Left ventricle myocardium inferior (tissue), 1 donor: Measurements from ENCODE around the gene JPH3. TPM values are rescaled to one million over a fixed set of nuclear protein-coding genes. Genes with fewer than 3 reads are reported as not detected.

Experiments used
- DNase-seq: peaks from one replicate; pipeline ENCODE4 v3.0.0-alpha.2; 2020
- H3K27ac ChIP-seq: fragments of 200-600 bp; replicated peaks from 2 replicates; pipeline ENCODE4 v1.8.0; 2021
- H3K27me3 ChIP-seq: fragments of 200-600 bp; 2 replicates; pipeline ENCODE4 v1.8.0; 2021; ENCODE audit warnings: low read depth
- H3K36me3 ChIP-seq: fragments of 200-600 bp; 2 replicates; pipeline ENCODE4 v1.8.0; 2021
- H3K4me1 ChIP-seq: fragments of 200-600 bp; 2 replicates; pipeline ENCODE4 v1.8.0; 2021
- H3K4me3 ChIP-seq: fragments of 200-600 bp; 2 replicates; pipeline ENCODE4 v1.8.0; 2021; ENCODE audit warnings: mild to moderate bottlenecking, moderate library complexity
- H3K9me3 ChIP-seq: fragments of 200-600 bp; replicated peaks from 2 replicates; pipeline ENCODE4 v1.8.0; 2021
- intact Hi-C: fragments of 100-400 bp; cut with micrococcal nuclease; formaldehyde crosslinking; loops from one replicate; pipeline ENCODE4 v1.11.0; 2022
- total RNA-seq: library from RNA; stranded (reverse); fragmentation: NEBNext Ultra II Directional; extraction: Animal tissue kit (Norgen Biotek cat#: 25700); gene quantifications from one replicate; pipeline ENCODE4 v1.2.1, GENCODE V29; 2021
- TF ChIP-seq, protein P1 (sequence below): fragments of 200-600 bp; IDR thresholded peaks from 2 replicates; pipeline ENCODE4 v1.8.0; 2021; ENCODE audit warnings: antibody characterized with exemption, mild to moderate bottlenecking, borderline replicate concordance
- donor health status: DM: no; HTN: yes; CAD: no; lungs with severe emphysema.

JPH3 gene
- total RNA-seq, 1 donor from 2014 or later: 0.14 TPM

DNA sequence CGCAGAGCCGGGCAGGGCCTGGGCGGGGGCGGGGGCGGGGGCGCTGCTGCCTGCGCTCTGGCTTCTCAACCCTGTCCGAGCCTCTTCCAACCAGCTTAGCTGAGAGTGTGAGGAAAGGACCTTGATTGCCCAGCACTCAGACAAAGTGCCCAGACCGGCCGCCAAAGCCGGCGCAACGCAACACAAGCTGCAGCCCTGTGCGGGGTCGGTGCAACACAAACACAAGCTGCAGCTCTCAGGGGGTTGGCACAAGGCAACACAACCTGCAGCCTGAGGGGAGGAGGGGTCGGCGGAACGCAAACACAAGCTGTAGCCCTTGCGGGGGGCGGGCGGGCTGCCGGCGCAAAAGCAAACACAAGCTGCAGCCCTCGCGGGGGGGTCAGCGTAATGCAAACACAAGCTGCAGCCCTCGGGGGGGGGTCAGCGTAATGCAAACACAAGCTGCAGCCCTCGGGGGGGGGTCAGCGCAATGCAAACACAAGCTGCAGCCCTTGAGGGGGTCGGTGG, 103.5 kb downstream of the JPH3 start:
- TF ChIP-seq, protein P1, sequence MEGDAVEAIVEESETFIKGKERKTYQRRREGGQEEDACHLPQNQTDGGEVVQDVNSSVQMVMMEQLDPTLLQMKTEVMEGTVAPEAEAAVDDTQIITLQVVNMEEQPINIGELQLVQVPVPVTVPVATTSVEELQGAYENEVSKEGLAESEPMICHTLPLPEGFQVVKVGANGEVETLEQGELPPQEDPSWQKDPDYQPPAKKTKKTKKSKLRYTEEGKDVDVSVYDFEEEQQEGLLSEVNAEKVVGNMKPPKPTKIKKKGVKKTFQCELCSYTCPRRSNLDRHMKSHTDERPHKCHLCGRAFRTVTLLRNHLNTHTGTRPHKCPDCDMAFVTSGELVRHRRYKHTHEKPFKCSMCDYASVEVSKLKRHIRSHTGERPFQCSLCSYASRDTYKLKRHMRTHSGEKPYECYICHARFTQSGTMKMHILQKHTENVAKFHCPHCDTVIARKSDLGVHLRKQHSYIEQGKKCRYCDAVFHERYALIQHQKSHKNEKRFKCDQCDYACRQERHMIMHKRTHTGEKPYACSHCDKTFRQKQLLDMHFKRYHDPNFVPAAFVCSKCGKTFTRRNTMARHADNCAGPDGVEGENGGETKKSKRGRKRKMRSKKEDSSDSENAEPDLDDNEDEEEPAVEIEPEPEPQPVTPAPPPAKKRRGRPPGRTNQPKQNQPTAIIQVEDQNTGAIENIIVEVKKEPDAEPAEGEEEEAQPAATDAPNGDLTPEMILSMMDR: no peak
- DNase-seq: no peak
- Histone ChIP-seq H3K9me3 (no peaks in the 10 kb centered on the region), H3K4me1 (peaks cover 6% of the 10 kb centered on the region), H3K27me3 (no peaks in the 10 kb centered on the region), H3K36me3 (peaks cover 55% of the 10 kb centered on the region), H3K4me3 (no peak overlapping the region), H3K27ac (no peak overlapping the region)
- intact Hi-C loops: no loop called here

- no peaks in the 10 kb centered on the region for H3K27me3 ChIP-seq
- H3K27ac ChIP-seq: no peak overlapping the region
- no peak for DNase-seq
- H3K4me1 ChIP-seq: peaks cover 6% of the 10 kb centered on the region
- H3K36me3 ChIP-seq: peaks cover 58% of the 10 kb centered on the region
- intact Hi-C loops: no loop called here
- TF ChIP-seq, protein P1: no peak
- H3K4me3 ChIP-seq: no peak overlapping the region
- no peaks in the 10 kb centered on the region for H3K9me3 ChIP-seq
Measured at GRCh38 chr16:87706278-87707000, 104.1 kb downstream of the JPH3 start.

- H3K27me3 ChIP-seq: no peaks in the 10 kb centered on the region
- H3K4me1 ChIP-seq: peaks cover 5% of the 10 kb centered on the region
- H3K36me3 ChIP-seq: peaks cover 59% of the 10 kb centered on the region
- no peaks in the 10 kb centered on the region for H3K9me3 ChIP-seq
- H3K4me3 ChIP-seq: no peak overlapping the region
- intact Hi-C loops: no loop called here
- H3K27ac ChIP-seq: no peak overlapping the region
- DNase-seq: no peak
- TF ChIP-seq, protein P1: no peak
Measured at GRCh38 chr16:87707097-87707496, 104.8 kb downstream of the JPH3 start.

DNA sequence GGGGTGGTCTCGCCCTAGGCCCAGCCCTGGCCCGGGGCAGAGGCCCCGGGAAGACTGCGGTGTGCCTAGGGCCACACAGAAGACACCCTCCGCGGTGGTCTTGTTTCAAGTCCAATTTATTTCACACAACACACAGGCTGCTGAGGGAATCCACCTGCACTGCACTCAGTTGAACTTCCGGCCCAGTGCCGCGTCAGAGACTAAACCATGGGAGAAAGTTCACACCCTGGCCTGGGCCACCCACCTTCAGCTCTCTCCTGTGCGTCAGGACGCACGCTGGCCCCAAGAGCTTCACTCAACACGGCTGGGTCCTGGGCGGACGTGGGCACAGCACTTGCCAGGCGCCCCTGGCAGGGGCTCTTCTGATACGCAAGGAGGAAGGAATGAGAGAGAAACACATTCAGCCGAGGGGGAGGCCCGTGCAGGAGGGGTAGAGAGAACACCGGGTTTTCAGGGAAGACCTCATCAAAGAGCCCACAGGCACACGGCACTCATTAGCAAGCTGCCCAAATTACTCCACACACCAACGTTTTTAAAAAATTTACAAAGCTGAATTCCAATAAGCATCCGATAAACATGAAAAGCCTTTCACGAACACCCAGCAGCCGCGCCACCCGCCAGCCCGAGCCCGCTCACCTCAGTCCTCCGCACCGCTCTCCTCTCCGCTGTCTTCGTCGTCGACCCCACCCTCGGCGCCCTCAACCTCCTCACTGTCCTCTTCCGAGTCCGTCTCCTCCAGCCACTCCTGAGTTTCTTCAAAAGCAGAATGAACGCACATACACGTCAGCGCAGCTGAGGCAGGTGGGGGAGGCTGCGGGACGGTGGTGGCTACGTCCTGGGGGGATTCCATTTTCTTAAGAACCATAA, 105.6 kb downstream of the JPH3 start:
- TF ChIP-seq, protein P1: no peak
- no peak for DNase-seq
- intact Hi-C loops: no loop called here
- no peak overlapping the region for H3K27ac ChIP-seq
- no peaks in the 10 kb centered on the region for H3K9me3 ChIP-seq
- no peak overlapping the region for H3K4me3 ChIP-seq
- no peaks in the 10 kb centered on the region for H3K27me3 ChIP-seq
- peaks cover 66% of the 10 kb centered on the region for H3K36me3 ChIP-seq
- H3K4me1 ChIP-seq: no peaks in the 10 kb centered on the region

- Histone ChIP-seq H3K9me3 (no peaks in the 10 kb centered on the region), H3K27me3 (no peaks in the 10 kb centered on the region), H3K27ac (no peak overlapping the region), H3K4me1 (no peaks in the 10 kb centered on the region), H3K4me3 (no peak overlapping the region), H3K36me3 (peaks cover 66% of the 10 kb centered on the region)
- intact Hi-C loops: no loop called here
- TF ChIP-seq, protein P1: no peak
- DNase-seq: no peak
Measured at GRCh38 chr16:87708881-87709638, 106.8 kb downstream of the JPH3 start.
